Glomerular endothelial cell (primary cell): ENCODE data around the gene BEX3. TPM values are rescaled to one million over a fixed set of nuclear protein-coding genes. Genes with fewer than 3 reads are reported as not detected.
A peak's percentile ranks its signal among the peaks of the same experiment; 100 is the strongest.
"Not testable (repeated sequence)": the region's sequence is repeated elsewhere in the genome, so short reads cannot be mapped to it uniquely, and the experiment has no call there.

ENCODE experiments used
- DNase-seq: peaks from one replicate; pipeline ENCODE4 v3.0.0-alpha.2; 2011; ENCODE audit warnings: low read depth, low spot score; ENCODE audit errors: extremely low read depth
- total RNA-seq: library from RNA; depleted of rRNA; stranded (reverse); fragments of >200 nt; gene quantifications from 2 replicates; pipeline ENCODE4 v1.2.3, GENCODE V29; 2015

Gene BEX3
- total RNA-seq, 1 donor from 2014 or later = 239 TPM

DNA sequence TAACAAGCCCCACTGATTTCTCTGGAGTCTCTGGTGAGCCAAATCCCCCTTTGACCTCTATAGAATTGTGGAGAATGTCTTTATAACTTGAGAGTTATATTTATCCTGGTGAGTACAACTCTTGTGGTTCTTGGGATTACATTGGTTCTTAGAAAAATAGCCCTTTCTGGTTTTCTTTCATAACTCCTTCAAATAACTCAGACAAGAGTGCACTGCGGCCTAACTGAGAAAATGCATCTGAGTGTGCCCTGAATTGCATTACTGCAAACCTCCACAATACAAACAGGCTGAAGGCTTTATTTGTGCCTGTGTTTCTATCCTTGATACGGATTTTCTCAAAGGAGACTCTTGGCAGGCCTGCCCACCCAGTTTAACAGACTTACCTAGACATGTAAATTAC, 2.7 kb downstream of the BEX3 start:
- no peak for DNase-seq

DNA sequence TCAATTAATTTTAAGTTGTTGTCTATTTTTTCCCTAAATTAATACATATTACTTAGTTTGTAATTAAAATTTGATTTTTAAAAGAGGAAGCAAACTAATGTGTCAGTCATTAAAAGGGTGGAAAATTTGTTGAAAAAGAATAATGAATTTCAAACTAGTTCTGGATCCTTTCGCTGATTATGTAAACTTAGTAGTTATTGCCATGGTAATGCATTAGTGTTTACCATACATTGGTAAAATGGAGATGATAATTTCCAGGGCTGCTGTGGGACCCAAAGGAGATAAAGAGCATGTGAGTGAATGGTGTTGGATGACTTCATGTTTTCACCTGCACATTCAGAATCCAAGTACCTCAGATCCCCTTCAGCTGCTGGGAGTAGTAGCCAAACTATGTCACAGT, 6.5 kb downstream of the BEX3 start:
- DNase-seq = no peak

DNA sequence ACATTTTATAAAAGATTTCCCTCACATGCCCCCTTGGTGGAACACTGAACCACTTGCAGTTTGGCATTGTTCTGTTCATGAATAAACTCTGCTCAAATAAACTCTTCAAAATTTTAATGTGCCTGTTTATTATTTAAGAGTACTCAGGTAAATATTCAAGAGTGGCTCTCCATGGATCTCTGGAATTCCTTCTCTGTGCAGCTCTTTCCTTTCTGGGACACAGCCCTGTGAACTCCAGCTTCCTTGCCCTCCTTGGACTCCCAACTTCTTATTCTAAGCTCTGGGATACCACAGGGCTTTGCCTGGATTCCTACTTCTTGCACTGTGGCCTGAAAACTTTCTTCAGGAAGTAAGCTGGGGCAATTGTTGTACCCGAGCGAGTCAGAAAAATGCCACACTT, 8.3 kb downstream of the BEX3 start:
- no peak for DNase-seq

DNA sequence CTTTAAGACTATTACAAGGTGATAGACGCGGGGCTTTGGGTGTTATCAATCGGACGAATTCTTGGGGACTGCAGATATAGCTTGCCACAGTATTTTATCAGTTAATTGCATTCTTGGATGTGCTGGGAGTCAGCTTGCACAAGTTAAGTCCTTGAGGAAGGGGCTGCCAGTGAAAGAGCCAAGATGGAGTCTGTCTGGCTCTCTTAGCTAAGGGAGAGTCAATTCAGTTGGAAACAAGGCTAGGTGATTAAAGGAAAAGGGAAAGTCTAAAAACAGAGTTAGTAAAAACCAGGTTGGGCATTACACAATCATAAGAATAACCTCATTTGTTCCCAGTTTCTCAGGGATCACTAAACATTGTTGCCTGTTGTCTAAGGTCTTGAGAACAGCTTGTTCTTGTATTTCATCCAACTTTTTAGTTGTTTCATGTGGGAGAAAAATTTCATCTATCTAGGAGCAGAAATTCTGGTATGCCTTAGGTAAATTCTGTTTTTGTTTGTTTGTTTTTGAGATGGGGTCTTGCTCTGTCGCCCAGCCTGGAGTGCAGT, 9.0 kb downstream of the BEX3 start:
- not testable (repeated sequence) for DNase-seq

DNA sequence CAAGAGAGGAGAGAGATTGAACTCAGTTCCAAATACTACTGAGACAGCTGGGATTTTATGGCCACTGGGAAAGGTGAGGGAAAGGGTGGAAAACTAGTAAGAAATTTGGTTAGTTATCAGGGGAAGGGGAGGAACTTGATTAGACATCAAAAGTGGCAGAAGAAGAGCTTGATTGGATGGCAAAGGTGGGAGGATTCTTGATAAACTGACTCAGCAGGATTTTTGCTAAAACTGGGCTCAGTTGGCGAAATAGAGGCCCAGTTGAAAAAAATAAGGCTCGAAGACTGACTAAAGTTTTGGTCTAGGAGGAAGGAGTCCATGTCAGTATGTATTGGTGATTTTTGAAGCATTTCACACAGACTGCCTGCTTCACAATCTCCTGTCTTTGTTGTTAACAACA, 10.0 kb downstream of the BEX3 start:
- DNase-seq = no peak

DNA sequence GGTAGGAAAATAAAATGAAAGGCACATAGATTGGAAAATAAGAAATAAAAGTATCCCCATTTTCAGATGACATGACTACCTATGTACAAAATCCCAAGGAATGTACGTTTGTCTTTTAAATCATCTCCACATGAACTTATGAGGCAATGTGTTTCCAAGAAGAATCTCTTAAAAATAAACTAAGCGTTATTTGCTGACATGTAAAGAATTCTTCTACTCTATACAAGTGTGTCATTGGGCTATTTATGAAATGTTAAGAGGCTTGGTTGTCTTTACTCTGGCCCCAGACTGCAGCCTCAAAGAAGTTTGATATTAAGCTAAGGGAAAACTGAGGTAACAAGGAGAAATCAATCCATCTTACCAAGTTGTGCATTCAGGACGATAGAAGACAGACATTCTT, 17.1 kb downstream of the BEX3 start:
- DNase-seq = no peak

DNA sequence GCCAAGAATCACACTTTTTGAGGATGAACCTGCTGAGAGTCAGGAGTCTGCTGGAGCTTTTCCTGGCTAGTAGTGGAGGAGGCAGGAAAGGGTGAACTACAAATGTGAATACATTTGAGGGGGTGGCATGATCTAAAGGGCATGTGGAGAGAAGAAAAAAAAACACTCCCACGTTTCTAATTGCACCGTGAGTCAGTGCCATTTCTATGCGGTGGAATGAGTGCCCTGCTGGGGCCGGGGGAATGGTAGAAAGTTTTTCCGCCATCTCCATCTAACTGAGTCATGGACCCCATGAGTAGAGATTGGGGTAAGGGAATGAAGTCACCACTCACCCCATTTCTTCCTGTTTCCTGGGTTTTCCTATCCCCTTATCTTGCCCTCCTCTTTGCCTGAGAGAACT, 19.8 kb downstream of the BEX3 start:
- DNase-seq = no peak

DNA sequence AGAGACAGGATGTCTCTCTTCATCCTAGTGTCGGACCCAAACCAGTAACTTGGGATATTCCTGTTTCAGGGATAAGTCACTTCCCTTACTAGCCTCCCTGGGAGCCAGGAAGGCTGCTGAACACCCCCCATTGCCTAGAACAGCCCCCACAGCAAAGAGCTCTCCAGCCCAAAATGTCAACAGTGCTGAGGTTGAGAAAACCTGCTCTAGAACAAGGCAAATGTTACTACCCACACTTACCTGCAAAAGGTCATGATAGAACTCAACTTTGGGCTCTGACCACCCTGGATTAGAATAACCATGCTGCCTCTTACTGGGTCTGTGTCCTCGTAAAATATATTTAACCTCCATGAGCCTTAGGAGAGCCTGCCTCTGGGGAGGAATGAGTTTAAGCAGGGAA, 20.3 kb downstream of the BEX3 start:
- no peak for DNase-seq

DNA sequence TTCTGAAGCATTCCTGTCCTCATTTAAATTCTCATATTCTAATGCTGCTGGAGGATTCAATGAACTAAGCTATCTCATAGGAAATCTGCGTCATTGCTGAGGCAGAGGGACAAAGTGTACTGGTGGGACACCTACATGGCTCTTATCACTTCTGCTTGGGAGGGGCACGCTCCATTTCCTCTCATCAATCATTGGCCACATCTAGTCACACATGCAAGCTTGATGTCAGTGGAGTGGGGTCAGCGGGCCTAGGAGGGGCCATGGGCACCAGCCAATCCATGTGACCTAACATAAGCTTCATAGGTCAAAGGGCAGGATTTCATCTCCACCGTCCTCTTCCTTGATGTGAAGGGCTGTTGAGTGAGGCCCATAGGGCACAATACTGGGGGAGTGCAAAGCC, 21.4 kb downstream of the BEX3 start:
- DNase-seq = no peak

DNA sequence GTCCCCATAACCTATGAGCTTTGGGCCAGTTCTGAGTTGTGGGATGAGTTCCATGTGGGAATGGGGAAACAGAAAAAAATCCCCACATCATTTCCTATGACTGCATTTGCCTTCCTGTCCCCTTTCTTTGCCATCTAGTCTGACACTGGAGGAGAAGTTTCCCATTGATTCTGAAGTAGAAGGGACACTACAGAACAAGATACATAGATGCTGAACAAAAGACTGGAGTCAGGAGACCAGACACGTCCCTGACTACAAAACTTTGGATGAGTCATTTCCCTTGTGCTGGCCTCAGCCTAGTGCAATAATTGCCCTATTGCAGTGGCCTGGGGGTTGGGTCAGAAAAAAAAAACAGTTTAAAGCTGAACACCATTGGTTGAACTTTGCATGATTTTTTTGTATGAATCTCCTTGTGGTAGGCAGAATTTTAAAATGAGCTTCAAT, 22.1 kb downstream of the BEX3 start:
- DNase-seq = peak; percentile 64

DNA sequence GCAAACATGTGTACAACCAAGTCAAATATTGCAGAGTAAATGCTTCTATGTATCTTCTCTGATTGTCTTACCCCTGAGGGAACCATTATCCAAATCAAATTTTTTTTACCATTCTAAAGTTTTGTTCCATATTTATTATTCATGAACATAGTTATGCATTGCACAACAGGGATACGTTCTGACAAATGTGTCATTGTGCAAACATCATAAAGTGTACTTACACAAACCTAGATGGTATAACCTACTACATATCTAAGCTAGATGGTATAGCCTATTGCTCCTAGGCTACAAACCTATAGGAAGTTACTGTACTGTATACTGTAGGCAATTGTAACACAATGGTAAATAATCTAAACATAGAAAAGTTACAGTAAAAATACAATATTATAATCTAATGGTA, 23.4 kb downstream of the BEX3 start:
- DNase-seq = no peak

DNA sequence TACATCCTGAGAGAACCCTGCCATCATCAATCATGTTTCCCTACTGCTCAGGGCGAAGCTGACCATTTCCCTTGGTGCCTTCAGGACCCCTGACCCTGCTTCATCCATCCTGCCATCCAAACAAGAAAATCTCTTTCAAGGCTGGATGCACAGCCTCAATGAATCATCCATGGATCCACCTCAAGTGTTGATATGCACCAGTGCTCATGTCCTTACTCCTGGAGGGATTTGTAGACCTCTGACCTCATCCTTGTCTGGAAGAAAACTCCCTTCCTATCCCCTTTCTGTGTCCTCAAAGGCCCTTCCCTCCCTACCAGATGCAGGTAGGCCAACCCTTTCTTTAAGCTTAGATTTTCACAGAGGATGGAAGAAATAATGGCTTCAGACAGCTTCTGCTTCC, 24.6 kb downstream of the BEX3 start:
- no peak for DNase-seq

DNA sequence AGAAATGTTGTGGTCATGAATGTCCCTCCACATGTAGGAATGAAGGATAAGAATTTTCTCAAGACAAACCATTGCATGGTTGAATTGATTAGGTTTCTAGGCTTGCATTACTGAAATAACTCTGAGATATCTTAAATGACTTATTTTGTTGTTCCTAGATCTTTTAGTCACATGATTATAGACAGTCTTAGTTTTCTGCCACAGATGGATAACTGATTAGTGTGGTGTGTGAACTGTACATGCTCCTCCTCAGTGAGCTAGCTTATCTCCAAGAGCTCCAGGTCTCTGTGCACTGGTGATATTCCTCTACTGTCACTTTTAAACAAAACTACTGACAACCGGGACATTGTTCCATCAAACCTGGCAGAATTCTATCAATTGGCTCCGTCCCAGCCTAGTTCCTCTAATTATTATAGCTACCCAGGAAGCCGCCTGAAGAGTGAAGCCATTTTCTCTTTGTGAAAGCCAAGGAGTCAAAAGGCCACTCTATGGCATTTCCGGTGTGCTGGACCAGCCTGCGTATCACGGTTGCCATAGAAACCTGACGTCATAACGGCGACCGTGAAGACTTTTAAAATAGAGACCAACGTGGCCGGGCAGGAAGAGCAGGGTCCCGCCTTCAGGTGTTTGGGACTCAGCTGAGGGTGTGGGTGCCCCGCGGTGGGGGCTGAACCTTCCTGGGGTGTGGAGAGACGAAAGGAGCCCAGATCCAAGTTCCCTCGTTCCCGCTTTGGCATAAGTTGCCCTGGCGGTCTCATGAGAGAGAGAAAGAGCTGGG, 28.1 kb downstream of the BEX3 start:
- DNase-seq = peak; percentile 63

DNA sequence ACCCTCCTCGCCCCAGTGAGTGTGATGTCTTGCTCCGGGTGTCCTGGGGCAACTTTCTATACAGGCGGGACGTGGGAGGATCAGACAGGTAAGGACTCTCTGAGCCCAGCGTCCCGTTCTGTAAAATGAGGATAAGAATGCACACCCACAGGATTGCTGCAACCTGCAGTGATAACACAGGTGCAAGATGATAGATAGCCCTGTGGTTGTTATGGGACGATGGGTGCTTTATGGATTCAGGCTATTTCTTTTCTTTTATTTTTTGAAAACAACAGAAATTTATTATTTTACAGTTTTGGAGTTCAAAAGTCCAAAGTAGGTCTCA, 28.6 kb downstream of the BEX3 start:
- no peak for DNase-seq

DNA sequence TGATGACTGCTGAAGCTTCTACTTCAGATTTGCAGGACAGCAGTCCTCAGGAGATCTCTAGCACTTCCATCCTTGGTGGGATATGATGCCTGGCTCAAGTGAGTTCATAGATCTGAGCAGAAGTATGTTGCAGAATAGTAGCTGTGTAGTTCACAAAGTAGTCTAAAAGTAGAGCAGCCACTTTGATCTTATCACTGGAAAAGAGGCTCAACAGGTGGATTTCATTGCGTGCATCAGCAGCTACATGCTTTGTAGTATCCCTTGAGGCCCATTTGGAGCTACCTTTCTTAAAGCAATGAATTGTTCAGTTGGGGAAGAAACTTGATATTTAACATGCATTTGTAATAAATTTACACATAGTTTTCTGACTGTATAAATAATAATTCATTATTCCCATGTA, 29.9 kb downstream of the BEX3 start:
- no peak for DNase-seq

DNA sequence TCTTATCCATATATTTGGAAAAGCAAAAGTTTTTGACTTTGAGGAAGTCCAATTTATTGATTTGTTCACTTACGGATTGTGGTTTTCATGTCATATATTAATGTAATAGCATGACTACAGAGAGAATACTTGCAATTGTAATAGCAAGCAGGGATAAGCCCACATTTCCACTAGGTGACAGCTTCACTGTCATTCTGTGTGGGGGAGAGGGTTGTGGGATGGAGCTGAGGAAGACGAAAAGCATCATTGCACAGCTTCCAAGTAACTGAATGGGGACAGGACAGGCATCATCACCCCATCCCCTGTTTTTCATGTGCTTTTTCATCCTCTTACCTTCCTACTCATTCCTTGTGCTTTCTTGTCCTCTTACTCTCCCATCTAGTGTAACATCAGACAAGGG, 31.4 kb downstream of the BEX3 start:
- no peak for DNase-seq

DNA sequence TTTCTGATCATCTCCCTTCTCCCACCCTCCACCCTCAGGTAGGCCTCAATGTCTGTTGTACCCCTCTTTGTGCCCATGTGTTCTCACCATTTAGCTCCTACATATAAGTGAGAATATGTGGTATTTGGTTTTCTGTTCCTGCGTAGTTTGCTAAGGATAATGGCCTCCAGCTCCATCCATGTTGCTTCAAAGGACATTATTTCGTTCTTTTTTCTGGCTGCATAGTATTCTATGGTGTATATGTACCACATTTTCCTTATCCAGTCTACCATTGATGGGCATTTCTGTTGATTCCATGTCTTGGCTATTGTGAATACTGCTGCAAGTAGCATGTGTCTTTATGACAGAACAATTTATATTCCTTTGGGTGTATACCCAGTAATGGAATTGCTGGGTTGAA, 35.4 kb downstream of the BEX3 start:
- DNase-seq = not testable (repeated sequence)

DNA sequence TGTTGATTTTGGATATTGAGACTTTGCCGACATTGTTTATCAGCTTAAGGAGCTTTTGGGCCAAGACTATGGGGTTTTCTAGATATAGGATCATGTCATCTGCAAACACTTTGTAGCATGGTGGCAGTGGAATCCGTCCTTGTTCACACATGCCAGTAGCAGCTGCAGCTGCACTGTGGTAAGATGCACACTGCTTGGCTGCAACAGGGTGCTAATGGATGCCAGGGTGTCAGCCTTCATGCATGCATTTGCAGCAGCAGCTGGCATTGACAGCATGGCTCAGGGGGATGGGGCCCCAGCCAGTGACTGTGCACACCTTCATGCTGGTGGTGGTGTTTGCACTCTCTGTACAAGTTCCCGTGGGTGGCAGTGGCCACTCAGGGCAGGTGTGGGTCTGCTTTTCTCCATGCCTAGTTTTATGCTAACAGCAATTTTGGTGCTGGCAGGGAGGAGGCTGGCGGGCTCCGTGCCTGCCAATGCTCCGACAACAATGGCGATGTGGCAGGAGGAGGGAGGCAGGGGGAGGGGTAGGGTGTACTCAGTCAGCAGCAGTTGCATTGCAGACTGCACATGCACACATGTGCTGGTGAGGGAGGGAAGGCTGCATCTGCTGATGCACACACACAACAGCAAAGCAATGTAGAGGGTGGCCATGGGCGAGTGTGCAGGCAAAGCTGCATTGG, 37.5 kb downstream of the BEX3 start:
- DNase-seq = no peak

DNA sequence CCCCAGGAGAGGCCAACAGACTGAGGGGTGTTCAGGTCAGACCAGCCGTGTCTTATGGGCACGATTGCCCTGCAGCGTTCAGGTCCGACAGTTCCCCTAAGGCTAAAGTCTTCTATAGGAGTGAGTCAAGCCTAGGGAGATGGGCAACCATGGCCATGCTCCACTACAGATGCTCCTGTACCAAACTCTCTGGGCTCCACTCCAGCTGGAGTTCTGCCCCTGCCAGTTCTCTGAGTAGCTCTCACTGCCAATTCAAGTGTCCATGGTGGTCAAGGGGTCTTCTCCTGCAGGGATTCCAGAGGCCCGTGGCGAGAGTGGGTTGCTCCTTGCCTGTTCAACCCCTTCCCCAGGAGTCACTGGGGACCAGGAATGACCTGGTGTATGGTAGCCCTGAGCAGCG, 38.2 kb downstream of the BEX3 start:
- no peak for DNase-seq

DNA sequence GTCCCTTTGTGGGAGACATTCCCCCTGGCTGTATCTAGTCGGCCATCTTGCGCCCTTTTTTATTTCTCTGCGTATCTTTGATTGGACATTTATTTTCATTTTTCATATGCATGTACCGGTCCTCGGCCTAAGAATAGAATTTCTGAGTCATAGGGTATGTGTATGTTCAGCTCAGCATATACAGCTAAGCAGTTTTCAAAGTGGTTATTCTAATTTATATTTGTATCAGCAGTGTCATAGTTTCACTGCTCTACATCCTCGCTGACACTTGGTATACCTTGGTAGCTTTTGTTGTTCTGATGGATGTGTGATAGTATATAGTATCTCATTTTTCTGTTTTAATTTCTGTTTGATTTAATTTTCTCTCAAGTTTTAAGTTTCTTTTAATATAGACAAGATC, 38.7 kb downstream of the BEX3 start:
- no peak for DNase-seq

DNA sequence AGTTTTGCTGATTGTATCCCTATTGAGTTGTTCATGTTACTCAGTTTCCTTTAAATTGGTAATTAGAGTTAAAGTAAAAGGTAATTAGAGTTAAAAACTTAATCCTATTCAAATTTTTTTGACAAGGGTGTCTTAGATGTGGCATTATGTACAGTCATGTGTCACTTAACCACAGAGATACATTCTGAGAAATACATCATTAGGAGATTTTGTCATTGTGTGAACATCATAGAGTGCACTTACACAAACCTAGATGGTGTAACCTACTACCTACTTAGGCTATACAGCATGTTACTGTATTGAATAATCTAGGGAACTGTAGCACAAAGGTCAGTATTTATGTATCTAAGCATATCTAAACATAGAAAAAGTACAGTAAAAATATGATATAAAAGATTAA, 39.2 kb downstream of the BEX3 start:
- no peak for DNase-seq

DNA sequence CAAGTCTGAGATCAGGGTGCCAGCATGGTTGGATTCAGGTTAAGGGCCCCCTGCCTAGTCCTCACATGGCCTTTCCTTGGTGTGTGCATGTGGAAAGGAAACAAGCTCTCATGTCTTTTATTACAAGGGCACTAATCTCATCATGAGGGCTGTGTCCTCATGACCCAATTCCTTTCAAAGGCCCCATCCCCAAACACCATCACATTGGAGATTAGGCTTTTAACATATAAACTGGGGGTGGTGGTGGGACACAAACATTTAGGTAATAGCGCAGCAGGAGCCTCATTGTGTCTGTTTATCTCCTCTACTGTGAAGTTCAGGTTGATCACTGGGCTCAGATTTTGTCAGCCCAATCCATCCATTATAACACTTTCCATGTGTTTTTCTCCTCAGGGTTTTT, 41.0 kb downstream of the BEX3 start:
- no peak for DNase-seq
